NCI-H1930 (cell line): ENCODE measurements around the gene DPH2.

Experiments used
- DNase-seq, 2 experiments: peaks; one replicate each; lab custom pipeline; 2025; lab: John Stamatoyannopoulos, UW

The DPH2 gene

DNA sequence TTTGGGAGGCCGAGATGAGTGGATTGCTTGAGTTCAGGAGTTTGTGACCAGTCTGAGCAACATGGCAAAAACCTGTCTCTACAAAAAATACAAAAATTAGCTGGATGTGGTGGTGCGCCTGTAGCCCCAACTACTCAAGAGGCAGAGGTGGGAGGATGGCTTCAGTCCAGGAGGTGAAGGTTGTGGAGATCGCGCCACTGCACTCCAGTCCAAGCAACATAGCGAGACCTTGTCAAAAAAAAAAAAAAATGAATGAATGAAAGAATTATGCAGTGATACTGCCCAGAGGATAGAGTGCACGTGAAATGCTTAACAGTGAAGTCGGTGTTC, 429 bp upstream of the DPH2 start:
- no peak for DNase-seq

DNA sequence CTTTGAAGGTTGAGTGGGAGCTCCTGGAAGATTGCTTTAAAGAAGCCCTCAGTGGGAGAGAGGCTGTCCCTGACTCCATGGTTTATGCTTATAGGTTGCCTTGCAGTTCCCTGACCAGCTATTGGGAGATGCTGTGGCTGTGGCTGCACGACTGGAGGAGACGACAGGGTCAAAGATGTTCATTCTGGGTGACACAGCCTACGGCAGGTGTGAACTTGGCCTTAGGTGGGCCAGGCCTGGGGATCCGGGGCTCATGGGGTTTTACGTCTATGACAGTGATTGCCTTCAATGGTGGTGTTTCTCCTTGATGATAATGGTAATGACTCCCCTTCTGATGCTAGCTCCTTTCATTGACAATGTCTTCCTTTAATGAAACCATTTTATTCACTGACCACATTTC, 692 bp downstream of the DPH2 start:
- no peak for DNase-seq

DNA sequence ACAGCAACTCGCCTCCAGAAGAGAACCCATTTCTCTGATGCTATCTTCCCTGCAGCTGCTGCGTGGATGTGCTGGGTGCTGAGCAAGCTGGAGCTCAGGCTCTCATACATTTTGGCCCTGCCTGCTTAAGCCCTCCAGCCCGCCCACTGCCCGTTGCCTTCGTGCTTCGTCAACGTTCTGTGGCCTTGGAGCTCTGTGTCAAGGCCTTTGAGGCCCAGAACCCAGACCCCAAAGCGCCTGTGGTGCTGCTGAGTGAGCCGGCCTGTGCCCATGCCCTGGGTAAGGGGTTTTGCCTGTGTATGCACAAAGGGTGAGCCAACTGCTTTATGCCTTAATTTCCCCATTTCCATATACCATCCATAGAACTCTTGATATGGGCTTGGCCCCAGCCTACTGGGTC, 1.1 kb downstream of the DPH2 start:
- no peak for DNase-seq

DNA sequence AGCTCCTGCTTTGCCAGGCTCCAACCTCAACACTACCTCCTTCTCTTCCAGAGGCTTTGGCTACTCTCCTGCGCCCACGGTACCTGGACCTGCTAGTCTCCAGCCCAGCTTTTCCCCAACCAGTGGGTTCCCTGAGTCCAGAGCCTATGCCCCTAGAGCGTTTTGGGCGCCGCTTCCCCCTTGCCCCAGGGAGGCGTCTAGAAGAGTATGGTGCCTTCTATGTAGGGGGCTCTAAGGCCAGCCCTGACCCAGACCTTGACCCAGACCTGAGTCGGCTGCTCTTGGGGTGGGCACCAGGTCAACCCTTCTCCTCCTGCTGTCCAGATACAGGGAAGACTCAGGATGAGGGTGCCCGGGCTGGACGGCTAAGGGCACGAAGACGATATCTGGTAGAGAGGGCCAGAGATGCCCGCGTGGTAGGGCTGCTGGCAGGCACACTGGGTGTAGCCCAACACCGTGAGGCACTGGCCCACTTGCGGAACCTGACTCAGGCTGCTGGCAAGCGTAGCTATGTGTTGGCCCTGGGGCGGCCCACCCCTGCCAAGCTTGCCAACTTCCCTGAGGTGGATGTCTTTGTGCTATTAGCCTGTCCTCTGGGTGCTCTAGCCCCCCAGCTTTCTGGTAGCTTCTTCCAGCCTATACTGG, 1.6 kb downstream of the DPH2 start:
- DNase-seq: no peak

DNA sequence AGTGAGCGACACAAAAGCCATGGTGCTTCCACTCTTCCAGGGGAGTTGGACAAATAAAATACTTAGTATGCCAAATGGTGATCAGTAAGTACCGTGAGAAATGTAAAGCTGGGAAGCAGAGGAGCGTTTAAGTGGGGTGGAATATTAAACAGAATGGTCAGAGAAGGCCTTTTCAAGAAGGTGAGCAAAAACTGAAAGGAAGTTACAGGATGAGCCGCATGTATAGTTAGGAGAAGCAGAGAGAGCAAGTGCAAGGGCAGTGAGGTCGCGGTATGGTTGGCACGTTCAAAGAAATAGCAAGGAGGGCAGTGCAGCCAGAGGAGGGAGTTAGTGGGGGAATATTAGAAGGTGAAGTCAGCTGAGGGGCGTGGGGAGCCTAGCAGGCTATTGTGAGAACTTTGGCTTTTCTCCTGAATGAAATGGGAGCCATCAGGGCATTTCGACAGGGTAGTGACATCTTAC, 4.2 kb downstream of the DPH2 start:
- DNase-seq: no peak

DNA sequence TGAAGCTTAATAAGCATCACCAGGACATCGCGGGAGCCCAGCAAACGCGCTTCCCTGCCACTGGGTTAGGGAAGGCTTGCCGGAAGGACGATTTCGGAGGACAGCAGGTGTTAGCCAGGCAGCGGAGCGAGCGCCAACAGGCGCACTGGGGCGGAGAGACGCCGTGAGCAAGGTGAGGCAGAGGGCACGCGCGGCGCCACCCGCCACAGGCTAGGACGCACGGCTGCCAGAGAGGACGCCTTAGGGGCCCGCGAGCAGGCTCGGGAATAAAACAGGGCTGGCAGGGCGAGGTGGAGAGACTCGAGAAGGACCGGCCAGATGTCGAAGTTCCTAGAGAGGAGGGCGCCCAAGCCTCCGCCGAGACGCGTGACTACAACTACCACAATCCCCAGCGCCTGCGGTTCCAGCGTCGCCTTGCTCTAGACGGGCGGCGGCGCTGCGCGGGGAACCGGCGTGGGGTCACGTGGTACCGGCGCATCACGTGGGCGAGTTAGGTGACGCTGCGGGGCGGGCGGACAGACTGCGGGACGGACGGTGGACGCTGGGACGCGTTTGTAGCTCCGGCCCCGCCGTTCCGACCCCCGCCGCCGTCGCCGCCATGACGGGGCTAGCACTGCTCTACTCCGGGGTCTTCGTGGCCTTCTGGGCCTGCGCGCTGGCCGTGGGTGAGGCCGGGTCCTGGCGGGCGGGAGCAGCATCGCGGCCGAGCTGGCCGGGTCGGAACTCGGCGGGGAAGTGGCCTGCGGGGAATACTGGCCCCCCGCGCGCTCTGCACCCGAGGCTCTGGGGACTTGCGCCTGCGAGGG, 4.8 kb downstream of the DPH2 start, which contains the start of gene ATP6V0B:
TSS of gene ATP6V0B (plus strand) at position 518 of the 806 bp plus-strand sequence. CDS start at position 599, 81 bp downstream.
- peak; percentile 83 to 92 for DNase-seq

DNA sequence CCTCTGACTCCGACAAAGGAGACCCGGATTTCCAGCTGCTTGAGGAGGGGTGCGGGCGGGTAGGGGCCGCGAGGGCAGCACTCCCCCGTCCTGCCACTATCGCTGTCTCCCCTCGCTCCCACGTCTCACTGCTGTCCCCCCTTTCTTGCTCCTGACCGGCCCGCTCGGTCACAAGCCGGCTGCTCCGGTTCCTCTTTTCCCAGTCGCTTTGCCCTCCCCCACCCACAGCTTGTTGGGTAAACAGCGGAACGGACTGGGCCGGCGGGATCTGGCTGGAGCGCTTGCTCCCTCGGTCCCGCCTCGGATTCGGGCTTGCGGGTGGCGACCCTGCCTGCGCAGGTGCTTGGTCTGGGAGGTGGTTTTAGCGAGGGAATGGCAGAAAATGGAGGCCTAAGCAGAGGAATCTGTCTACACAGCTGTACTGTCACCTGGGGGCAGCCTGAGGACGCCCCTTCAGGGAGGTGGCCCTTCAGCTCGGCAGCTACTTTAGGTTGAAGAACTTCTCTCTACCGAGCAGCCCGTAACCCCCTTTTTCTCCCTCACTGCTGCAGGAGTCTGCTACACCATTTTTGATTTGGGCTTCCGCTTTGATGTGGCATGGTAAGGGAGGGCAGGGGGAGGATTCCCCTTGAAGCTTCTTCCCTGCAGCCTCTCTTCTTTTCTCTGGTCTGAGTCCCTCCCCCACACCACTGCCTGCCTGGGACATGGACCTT, 5.6 kb downstream of the DPH2 start:
- no peak for DNase-seq

DNA sequence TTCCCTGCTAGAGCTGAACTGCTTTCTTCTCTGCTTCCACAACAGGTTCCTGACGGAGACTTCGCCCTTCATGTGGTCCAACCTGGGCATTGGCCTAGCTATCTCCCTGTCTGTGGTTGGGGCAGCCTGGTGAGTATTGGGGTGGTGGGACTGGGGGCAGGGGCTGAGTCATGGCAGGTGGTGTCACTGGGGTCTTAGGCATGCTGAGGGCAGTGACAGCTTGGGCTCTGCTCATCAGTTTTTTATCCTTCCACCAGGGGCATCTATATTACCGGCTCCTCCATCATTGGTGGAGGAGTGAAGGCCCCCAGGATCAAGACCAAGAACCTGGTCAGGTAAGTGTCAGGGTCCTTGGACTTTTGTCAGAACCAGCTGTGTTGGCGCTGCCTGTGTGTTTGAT, 6.2 kb downstream of the DPH2 start:
- no peak for DNase-seq

DNA sequence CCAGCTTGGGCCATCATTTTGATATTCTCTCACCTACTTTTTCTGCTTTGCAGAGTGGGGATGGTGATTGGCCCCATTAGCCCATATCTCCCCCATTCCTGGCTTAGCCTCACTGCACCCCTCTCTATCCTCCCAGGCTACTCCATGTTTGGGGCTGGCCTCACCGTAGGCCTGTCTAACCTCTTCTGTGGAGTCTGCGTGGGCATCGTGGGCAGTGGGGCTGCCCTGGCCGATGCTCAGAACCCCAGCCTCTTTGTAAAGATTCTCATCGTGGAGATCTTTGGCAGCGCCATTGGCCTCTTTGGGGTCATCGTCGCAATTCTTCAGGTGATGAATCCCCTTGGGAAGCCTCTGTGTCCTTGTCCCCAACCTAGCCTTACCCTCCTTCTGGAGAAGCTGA, 7.1 kb downstream of the DPH2 start:
- DNase-seq: no peak

DNA sequence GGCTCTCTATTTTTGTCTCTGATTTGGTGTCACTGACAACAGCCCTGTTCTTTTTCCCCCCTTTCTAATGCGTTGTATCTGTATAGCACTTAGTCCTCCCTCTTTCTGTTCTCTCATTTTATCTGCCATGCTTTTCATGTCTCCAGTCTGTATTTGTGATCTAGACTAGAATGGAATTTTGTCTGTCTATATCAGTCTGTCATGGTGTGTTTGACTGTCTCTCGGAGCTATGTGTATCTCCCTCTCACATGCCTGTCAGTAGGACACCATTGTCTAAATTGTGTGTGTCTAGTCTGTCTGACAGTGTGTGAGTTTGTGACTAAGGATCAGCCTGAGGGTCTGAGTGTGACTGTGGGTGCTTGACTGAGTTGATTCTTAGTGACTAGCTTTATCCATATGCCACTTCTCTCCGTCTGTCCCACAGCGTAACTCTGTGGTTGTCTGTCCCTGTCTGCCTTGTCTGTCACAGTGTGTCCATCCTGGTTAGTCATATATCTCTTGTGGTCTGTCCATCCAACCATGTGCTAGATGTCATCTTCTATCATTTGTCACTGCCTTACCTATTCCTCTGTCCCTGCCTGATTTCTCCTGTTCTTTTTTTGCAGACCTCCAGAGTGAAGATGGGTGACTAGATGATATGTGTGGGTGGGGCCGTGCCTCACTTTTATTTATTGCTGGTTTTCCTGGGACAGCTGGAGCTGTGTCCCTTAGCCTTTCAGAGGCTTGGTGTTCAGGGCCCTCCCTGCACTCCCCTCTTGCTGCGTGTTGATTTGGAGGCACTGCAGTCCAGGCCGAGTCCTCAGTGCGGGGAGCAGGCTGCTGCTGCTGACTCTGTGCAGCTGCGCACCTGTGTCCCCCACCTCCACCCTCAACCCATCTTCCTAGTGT, 7.8 kb downstream of the DPH2 start:
- DNase-seq: no peak

DNA sequence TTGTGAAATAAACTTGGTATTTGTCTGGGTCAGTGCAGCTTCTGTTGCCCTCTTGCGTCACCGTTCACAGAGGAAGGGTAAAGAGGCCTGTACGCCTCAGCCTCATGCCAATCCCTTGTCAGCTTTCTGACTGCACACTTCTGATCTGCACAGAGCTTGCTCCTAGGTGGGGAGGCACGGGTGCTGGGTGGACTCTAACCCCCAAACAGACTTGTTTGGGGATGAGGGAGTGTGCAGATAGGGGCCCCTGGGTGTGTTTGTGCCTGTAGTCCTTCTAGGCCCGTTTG, 8.4 kb downstream of the DPH2 start:
- DNase-seq: no peak

DNA sequence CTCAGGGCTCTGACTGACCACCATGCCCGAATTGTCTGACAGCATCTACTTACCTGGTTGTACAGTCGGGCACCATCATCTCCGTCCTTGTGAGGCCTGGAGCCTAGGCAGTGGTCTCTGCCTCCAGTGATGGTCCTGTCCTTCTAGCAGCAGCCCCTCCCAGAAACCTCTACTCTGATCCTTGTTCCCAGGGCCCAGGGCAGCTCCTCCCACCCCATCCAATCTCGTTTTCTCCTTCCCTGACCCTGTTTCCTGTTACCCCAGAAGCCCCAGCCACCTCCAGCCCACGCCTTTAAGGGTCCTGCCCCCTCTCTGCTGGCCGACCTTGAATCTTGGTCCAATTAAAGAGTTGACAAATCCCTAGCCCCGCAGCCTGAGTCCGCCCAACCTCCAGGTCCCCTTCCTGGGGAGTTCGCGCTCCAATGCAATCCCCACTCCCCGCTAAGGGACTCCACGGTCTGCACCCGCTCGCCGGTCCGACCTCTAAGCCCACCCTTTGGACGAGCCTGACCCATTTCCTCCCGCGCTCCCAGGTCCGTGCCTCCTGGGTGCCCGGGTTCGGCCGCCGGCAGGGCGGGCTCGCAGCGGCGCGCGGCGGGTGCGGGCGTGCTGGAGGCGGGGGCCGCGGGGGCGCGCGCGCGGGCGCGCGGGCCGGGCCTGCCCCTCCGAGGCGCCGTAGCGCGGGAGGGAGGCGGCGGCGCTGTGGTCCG, 8.9 kb downstream of the DPH2 start, which contains the start of gene B4GALT2:
TSS of gene B4GALT2 (plus strand) at position 660 of the 710 bp plus-strand sequence. CDS start 1,951 bp downstream, outside the sequence.
- peak in 1 of 2 experiments; percentile 45 for DNase-seq

DNA sequence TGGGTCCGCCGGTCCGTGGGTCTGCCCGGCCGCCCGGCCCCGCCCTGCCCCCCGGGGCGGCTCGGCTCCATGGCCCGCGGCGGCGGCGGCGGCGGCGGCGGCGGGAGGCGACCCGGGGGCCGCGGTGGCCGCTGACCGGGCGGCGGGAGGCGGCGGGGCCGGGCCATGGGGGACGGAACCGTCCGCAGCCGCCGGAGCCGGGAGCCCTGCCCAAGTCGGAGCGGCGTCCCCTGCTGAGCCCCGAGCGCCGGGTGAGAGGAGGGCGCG, 9.4 kb downstream of the DPH2 start:
- no peak for DNase-seq

DNA sequence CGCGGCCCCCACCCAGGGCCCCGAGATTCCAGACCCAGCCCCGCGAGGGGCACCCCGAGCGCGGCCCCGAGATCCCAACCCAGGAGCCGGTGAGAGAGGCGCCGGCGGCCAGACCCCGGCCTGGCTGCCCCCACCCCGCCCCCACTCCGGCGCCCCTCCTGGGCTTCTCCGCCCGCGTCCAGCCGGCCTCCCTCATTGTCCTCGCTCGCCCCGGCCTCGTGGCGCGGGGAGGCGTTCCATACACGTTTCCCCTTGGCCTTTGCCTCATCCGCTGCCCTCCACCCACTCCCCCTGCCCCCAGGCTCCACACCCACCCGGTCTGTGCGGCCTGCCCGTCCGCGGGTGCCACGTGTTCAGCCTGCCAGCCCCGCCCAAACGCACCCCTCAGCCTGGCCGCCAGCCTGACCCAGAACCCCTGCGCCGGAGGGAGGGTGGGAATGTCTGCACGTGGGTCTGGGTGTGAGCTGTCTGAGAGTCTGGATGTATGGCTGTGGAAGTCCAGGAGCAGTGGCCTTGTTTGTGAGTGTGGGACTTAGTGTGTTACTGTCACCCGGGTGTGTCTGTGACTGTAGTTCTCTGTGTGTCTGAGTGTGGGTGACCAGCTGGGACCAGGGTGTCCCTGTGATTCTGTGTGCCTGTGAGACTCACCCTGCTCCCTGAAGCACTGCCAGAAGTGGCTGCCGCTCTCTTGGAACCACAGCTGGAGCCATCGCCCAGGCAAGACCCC, 9.9 kb downstream of the DPH2 start:
- DNase-seq: no peak

DNA sequence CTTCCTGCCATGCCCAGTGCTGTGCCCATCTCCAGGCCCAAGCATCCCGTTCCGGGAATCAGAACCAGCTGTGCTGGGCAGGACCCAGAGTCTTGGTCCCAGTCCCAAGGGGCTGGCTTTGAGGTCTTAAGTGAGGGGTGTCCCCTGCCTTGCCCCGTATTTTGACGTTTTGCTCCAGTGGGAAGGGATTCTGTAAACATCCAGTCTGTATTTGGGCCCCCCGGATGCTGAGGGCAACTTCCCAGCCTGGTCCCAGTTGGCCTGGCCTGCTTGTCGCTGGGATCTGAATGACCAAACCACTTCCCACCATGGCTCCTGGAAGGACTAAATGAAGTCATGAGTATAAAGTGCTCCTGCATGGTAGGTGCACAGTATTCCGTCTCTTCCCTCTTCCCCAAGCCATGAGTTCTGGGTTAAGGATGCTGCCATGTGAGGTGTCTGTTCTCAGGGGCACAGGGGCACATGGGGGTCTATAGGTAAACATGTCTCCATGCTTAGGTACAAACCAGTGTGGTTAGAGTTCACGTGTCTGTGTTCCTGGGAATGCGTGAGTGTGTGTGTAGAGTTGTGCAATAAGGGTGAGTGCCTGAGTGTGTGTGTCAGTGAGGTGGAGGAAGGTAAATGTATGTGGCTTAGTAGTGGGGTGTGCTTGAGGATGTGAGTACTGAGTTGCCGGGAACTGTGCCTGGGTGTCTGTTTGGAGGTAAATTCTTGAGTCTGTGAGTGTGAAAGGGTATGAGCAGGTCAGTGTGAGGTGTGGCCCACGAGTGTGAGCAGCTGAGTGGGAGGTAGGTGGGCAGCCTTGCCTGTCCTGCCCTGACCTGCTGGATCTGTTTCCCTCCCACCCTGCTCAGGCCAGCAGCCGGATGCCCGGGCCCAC, 10.7 kb downstream of the DPH2 start:
- no peak for DNase-seq

DNA sequence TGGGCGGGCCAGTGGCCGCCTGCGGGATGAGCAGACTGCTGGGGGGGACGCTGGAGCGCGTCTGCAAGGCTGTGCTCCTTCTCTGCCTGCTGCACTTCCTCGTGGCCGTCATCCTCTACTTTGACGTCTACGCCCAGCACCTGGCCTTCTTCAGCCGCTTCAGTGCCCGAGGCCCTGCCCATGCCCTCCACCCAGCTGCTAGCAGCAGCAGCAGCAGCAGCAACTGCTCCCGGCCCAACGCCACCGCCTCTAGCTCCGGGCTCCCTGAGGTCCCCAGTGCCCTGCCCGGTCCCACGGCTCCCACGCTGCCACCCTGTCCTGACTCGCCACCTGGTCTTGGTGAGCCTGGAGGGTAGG, 11.3 kb downstream of the DPH2 start:
- DNase-seq: no peak

DNA sequence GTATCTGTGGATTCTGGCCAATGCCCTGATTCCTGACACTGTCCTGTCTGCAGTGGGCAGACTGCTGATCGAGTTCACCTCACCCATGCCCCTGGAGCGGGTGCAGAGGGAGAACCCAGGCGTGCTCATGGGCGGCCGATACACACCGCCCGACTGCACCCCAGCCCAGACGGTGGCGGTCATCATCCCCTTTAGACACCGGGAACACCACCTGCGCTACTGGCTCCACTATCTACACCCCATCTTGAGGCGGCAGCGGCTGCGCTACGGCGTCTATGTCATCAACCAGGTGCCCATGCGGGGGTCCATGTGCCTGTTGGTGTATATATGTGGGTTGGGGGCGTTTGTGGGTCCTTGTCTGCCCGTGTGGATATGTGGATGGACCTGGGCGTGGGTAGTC, 11.8 kb downstream of the DPH2 start:
- DNase-seq: no peak

DNA sequence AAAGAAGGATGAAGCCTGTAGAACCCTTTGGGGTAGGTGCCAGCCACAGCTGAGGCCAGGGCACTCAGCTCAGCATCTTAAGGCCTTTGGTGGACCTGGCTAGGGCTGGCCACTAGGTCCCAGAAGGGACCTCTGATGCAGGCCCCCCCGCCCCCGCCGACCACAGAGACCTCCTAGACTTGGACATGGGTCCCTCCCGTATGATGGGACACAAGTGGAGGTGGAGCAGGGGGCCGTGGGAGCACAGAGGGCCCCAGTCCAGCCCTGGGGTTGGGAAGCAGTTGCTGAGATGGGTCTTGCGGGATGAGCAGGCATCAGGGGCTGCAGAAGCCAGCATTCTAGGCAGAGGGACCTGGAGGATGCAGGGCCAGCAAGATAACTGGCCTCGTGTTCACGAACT, 12.4 kb downstream of the DPH2 start:
- no peak for DNase-seq

DNA sequence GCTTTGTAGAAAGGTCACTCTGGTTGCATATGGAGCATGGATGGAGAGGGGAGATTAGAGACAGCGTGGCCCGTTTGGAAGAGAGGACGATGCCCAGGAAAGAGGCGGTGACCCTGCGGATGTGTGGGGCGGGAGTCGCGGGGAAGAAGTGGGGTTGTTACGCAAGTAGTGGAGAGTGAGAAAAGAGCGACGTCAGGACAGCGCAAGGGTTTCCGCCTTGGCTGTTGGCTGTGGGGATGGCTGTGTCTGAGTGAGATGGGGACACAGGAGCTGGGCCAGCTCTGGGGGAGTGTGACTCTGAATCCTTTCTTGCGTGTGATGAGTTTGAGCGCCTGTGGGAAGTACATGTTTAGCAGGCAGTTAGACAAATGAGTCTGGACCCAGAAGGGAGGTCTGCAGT, 13.0 kb downstream of the DPH2 start:
- DNase-seq: no peak

DNA sequence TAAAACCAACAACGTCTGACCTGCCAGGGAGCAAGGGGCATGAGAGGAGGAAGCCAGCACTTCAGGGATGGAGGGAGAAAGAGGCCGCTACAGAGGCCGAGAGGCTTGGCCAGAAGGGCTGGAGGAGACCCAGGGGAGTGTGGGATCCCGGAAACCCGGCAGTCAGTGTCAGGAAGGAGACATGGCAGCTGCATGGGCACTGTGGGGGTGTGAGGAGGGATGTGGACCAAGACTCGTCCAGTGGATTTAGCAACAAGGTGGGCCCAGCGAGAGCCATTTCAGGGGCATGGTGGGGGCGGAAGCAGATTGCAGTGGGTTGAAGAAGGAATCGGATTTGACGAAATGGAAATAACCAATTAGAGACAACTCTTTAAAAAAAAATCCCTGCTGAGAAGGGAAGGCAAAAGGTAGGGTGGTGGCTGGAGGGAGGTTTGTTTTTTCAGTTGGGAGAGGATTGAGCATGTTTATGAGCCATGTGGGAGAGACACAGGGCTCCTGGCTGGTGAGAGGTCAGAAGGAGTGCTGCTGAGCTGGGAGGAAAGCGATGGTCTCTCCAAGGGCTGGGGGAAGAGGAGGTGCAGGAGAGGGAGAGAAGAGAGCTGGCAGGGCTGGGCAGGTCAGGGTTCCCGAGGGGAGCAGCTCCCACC, 13.6 kb downstream of the DPH2 start:
- DNase-seq: no peak
